ENCODE results near the gene FBXO3. TPM values are rescaled to one million over a fixed set of nuclear protein-coding genes. Genes with fewer than 3 reads are reported as not detected.
"Not testable (repeated sequence)": the region's sequence is repeated elsewhere in the genome, so short reads cannot be mapped to it uniquely, and the experiment has no call there.

Gene FBXO3
- total and polyA plus RNA-seq, 2 donors: 39.7 to 64.8 TPM

DNA sequence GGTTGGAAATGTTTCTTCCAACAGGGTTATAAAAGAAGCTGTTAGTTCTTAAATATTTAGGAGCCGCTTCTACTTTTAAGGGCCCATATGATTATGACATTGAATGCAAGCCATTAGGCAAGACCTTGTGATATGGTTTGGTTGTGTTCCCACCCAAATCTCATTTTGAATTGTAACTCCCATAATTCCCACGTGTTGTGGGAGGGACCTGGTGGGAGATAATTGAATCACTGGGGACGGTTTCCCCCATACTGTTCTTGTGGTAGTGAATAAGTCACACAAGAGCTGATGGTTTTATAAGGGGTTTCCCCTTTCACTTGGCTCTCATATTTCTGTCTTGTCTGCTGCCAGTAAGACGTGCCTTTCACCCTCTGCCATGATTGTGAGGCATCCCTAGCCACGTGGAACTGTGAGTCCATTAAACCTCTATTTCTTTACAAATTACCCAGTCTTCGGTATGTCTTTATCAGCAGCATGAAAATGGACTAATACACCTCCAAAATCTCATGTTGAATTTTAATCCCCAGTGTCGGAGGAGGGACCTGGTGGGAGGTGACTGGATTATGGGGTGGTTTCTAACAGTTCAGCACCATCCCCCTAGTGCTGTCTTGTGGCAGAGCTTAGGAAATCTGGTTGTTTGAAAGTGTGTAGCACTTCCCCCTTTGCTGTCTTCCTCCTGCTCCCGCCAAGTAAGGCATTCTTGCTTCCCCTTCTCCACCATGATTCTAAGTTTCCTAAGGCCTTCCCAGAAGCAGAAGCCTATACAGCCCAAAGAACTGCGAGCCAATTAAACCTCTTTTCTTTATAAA, 42.4 kb downstream of the FBXO3 start:
- WGBS: 70% methylated on average over 9 of the region's 9 CpGs
- no peak overlapping the region for H3K27ac ChIP-seq (ENCODE audit: low read depth)
- DNase-seq (ENCODE audit: extremely low spot score): no peak
- no peak overlapping the region for H3K4me3 ChIP-seq (ENCODE audit: low read depth, low read length)
- no peaks in the 10 kb centered on the region for H3K36me3 ChIP-seq (ENCODE audit: insufficient read depth)
- no peaks in the 10 kb centered on the region for H3K4me1 ChIP-seq (ENCODE audit: insufficient read depth)

DNA sequence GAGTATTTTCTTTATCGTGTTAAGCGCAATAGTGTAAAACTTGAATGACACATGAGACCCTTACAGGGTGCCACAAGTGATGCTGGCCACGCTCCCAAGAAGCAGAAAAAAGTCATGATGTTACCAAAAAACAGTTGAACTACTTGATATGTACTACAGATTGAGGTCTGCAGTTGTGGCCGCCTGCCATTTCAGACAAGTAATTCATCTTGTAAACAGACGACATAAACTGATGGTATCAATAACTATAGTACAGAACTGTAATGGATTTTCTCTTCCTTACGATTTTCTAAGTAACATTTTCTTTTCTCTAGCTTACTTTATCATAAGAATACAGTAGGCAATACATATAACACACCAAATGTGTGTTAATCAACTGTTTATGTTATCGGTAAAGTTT, 43.6 kb downstream of the FBXO3 start:
- WGBS: 72% methylated on average over 7 of the region's 7 CpGs
- no peak for DNase-seq (ENCODE audit: extremely low spot score)
- Histone ChIP-seq H3K36me3 (ENCODE audit: insufficient read depth) (no peaks in the 10 kb centered on the region), H3K27ac (ENCODE audit: low read depth) (no peak overlapping the region), H3K4me3 (ENCODE audit: low read depth, low read length) (no peak overlapping the region), H3K4me1 (ENCODE audit: insufficient read depth) (no peaks in the 10 kb centered on the region)

DNA sequence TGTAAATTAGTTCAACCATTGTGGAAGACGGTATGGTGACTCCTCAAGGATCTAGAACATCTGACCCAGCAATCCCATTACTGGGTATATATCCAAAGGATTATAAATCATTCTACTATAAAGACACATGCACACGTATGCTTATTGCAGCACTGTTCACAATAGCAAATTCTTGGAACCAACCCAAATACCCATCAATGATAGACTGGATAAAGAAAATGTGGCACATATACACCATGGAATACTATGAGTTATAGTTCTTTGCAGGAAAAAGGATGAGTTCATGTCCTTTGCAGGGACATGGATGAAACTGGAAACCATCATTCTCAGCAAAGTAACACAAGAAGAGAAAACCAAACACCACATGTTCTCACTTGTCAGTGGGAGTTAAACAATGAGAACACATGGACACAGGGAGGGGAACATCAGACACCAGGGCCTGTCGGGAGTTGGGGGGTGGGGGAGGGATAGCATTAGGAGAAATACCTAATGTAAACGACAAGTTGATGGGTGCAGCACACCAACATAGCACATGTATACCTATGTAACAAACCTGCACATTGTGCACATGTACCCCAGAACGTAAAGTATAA, 45.2 kb downstream of the FBXO3 start:
- not testable (repeated sequence) for H3K27ac ChIP-seq (ENCODE audit: low read depth); H3K4me3 ChIP-seq (ENCODE audit: low read depth, low read length); H3K36me3 ChIP-seq (ENCODE audit: insufficient read depth); H3K4me1 ChIP-seq (ENCODE audit: insufficient read depth); DNase-seq (ENCODE audit: extremely low spot score)
- WGBS: 65% methylated on average over 5 of the region's 5 CpGs

DNA sequence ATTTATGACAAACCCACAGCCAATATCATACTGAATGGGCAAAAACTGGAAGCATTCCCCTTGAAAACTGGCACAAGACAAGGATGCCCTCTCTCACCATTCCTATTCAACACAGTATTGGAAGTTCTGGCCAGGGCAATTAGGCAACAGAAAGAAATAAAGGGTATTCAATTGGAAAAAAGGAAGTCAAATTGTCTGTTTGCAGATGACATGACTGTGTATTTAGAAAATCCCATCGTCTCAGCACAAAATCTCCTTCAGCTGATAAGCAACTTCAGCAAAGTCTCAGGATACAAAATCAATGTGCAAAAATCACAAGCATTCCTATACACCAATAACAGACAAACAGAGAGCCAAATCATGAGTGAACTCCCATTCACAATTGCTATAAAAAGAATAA, 46.8 kb downstream of the FBXO3 start:
- not testable (repeated sequence) for H3K36me3 ChIP-seq (ENCODE audit: insufficient read depth); DNase-seq (ENCODE audit: extremely low spot score); H3K4me1 ChIP-seq (ENCODE audit: insufficient read depth); H3K27ac ChIP-seq (ENCODE audit: low read depth); H3K4me3 ChIP-seq (ENCODE audit: low read depth, low read length)
- 28% methylated on average over 1 of the region's 1 CpG for WGBS

DNA sequence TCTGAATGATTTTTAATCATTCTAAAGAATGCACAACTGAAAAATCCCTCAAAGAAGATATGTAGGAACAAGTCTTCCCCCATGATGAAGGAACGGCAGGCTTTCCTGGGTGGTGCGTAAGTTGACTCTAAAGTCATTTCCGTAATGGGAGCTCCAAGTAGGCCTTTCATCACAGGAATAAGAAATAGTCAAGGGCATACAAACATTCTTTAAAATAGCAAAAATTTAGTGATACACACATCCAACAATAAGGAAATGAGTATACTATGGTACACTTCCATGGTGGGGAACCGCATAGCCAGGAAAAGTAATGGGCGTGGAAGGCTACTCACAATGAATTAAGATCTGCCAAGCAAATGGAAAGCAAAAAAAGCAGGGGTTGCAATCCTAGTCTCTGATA, 48.8 kb downstream of the FBXO3 start:
- DNase-seq (ENCODE audit: extremely low spot score): no peak
- WGBS: 83% methylated on average over 5 of the region's 5 CpGs
- H3K36me3 ChIP-seq (ENCODE audit: insufficient read depth): no peaks in the 10 kb centered on the region
- H3K4me1 ChIP-seq (ENCODE audit: insufficient read depth): peaks cover 6% of the 10 kb centered on the region
- no peak overlapping the region for H3K27ac ChIP-seq (ENCODE audit: low read depth)
- no peak overlapping the region for H3K4me3 ChIP-seq (ENCODE audit: low read depth, low read length)

DNA sequence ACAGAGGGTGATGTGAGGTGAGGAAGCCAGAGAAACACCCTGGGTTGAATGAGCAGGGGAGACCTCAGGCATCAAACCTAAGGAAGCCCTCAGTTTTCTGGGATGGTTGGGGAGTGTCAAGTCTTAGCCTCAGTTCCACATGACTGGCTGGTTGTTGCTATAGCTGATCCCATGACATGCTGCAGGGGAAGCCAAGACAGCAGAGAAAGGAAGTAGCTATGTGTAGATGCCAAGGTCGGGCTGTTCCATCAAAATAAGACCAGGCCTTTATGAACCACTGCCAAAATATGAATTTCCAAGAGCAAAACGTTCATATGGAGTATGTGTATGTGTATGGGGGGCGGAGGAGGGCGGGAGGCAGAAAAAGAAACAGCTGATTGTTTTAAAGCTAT, 49.7 kb downstream of the FBXO3 start:
- Histone ChIP-seq H3K36me3 (ENCODE audit: insufficient read depth) (no peaks in the 10 kb centered on the region), H3K4me1 (ENCODE audit: insufficient read depth) (peaks cover 6% of the 10 kb centered on the region)

DNA sequence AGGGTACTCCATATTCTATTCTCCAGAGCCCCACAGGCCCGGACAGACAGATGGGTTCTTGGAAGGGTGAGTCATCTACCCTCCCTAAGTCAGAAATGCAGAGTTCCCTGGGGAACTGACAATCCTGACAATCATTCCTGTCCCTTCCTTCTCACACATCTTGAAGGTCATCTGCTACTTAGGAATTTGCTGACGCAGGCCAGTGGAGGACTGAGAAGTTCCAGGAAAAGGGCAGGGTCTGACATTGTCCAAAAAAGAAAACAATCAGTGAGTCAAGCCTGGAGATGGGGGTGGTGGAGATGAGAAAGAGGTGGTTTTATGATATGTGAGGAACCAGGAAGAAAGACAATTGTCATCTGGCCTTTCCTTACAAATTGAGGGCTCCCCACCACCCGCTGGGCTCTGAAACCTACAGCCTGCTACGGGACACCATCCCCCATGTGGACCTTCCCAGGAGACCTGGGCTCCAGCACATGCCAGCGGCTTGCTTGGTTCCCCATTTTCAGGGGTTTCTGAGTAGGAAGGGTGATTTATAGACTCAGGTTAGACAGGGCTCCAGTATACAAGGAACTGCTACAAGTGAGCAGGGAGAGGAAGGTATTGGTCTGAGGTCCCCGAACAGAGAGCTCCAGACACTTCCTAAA, 51.0 kb downstream of the FBXO3 start:
- H3K4me3 ChIP-seq (ENCODE audit: low read depth, low read length): no peak overlapping the region
- peaks cover 6% of the 10 kb centered on the region for H3K4me1 ChIP-seq (ENCODE audit: insufficient read depth)
- peak overlapping the region; percentile 12 for H3K27ac ChIP-seq (ENCODE audit: low read depth)
- 72% methylated on average over 6 of the region's 6 CpGs for WGBS
- no peak for DNase-seq (ENCODE audit: extremely low spot score)
- H3K36me3 ChIP-seq (ENCODE audit: insufficient read depth): no peaks in the 10 kb centered on the region

More for the DNA sequence above, 49.7 kb downstream of the FBXO3 start:
- no peak overlapping the region for H3K4me3 ChIP-seq (ENCODE audit: low read depth, low read length)
- no peak for DNase-seq (ENCODE audit: extremely low spot score)
- peak overlapping the region; percentile 11 for H3K27ac ChIP-seq (ENCODE audit: low read depth)
- 43% methylated on average over 4 of the region's 4 CpGs for WGBS

DNA sequence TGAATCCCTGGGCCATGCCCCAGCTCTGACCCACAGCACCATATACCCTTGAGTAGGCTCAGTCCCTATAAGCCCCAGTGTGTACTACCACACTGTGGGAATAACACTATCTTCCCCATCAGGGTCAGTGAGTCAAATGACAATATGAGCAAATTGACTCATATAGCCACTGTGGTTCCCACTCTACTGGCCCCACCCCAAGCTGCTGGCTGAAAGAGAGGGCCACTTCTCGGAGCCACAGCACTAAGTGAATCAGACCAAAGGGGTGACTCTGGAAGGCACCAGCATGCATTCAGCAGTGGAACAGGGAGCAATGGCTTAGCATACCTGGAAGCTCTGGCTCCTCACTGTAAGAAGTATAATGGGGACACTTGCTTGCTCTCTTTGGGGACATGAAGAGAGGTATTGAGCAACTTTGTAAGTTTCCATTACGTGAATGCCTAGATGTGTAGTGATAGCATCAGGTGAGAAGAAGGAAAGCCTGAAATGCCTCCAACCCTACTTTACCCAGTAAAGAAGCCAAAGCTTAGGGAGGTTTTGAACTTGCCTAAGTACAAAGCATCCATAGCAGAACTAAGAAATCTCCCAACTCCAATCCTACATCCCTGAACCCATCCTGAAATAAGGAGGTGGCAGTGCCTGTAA, 51.6 kb downstream of the FBXO3 start:
- Histone ChIP-seq H3K36me3 (ENCODE audit: insufficient read depth) (no peaks in the 10 kb centered on the region), H3K27ac (ENCODE audit: low read depth) (peak overlapping the region; percentile 12), H3K4me1 (ENCODE audit: insufficient read depth) (peaks cover 6% of the 10 kb centered on the region), H3K4me3 (ENCODE audit: low read depth, low read length) (no peak overlapping the region)
- WGBS: 80% methylated on average over 2 of the region's 2 CpGs
- DNase-seq (ENCODE audit: extremely low spot score): no peak

DNA sequence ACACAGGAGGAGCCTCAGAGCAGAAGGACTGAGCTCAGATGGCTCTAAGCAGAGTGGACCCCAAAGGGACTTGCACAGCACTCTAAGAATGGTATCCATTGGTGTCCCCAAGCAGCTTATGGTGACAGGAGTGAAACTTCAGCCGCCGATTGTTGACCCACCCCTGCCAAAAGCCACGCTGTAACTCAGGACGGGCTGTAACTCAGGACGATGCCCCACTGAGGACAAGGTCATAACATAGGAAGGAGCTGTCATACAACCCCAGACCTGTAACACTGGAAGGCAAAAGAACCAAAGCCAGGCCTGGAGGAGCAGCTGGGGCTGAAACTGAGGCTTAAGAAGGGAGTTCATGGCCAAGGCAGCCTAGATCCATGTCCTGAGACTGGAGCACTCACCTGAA, 52.3 kb downstream of the FBXO3 start:
- H3K4me3 ChIP-seq (ENCODE audit: low read depth, low read length): no peak overlapping the region
- 85% methylated on average over 5 of the region's 5 CpGs for WGBS
- DNase-seq (ENCODE audit: extremely low spot score): no peak
- peaks cover 6% of the 10 kb centered on the region for H3K4me1 ChIP-seq (ENCODE audit: insufficient read depth)
- no peaks in the 10 kb centered on the region for H3K36me3 ChIP-seq (ENCODE audit: insufficient read depth)
- H3K27ac ChIP-seq (ENCODE audit: low read depth): no peak overlapping the region

DNA sequence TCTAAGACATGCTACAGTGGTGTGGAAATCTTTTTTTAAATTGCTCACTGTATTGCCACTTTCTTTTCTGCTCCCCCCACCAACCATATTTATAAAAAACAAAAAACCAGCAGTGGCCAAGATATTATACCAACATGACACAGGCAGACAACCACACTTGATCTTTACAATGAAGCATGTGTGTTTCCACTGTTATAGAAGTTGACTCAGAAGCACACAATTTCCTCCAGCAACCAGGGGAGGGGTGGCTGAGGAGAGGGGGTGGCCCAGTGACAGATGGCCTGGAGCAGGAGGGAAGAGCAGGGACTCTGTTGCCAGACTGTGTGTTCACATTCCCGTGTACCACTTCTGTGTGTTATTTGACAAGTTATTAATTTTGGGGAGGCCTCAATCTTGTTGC, 52.9 kb downstream of the FBXO3 start:
- no peak for DNase-seq (ENCODE audit: extremely low spot score)
- Histone ChIP-seq H3K36me3 (ENCODE audit: insufficient read depth) (no peaks in the 10 kb centered on the region), H3K27ac (ENCODE audit: low read depth) (no peak overlapping the region), H3K4me3 (ENCODE audit: low read depth, low read length) (no peak overlapping the region), H3K4me1 (ENCODE audit: insufficient read depth) (peaks cover 6% of the 10 kb centered on the region)
- 15% methylated on average over 1 of the region's 1 CpG for WGBS

DNA sequence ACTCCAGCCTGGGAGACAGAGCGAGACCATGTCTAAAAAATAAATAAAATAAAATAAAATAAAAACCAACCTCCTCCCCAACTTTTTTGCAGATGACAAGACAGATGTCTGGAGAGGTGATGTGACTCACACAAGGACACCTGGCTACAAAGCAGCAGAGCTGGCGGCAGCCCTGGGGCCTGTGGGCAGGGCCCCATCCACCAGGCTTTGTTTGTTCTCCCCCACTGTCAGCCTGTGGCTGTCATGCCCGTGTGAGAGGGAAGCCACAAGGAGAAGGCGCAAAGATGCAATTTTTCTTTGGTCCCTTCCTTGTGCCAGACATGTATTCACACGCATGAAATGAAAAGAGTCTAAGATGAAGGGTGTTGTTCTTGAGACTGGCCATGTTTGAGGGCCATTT, 54.7 kb downstream of the FBXO3 start:
- H3K4me1 ChIP-seq (ENCODE audit: insufficient read depth): peaks cover 6% of the 10 kb centered on the region
- H3K36me3 ChIP-seq (ENCODE audit: insufficient read depth): no peaks in the 10 kb centered on the region
- 86% methylated on average over 5 of the region's 5 CpGs for WGBS
- no peak for DNase-seq (ENCODE audit: extremely low spot score)
- no peak overlapping the region for H3K4me3 ChIP-seq (ENCODE audit: low read depth, low read length)
- H3K27ac ChIP-seq (ENCODE audit: low read depth): no peak overlapping the region

DNA sequence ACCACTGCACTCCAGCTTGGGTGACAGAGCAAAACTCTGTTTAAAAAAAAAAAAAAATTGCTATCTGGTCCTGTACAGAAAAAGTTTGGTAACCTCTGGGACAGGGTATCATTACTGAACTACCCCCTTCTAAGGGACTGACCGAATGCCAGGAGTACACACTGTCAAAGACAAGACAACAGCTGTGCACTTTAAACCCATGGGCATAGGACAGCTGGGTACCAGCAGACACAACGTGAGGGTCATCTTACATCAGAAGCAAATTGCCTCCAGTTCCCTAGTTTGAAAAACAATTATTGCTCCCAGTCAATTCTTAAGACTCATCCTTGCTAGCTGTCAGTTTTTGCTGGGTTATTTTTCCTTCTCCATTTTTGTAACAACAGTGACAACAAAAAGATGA, 55.9 kb downstream of the FBXO3 start:
- H3K4me3 ChIP-seq (ENCODE audit: low read depth, low read length): no peak overlapping the region
- H3K27ac ChIP-seq (ENCODE audit: low read depth): no peak overlapping the region
- DNase-seq (ENCODE audit: extremely low spot score): no peak
- 83% methylated on average over 2 of the region's 2 CpGs for WGBS
- H3K4me1 ChIP-seq (ENCODE audit: insufficient read depth): peaks cover 5% of the 10 kb centered on the region
- no peaks in the 10 kb centered on the region for H3K36me3 ChIP-seq (ENCODE audit: insufficient read depth)

DNA sequence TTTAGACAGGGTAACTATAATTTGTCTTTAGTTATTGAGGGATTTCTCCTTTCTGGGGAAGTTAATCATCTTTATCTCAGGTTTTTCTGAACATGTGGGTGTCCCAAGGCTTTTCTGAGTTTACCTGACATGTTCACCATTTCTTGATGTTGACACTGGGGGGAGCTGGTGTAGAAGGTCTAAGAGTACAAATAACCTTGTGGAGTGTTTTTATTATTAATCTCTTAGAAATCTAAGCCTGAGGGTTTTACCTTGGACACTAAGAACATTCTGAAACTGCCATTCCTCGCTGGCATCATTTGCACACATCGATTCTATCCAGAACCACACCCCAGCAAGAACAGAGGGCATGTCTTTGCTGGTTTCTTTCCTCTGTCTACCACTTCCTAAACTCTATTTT, 58.1 kb downstream of the FBXO3 start:
- Histone ChIP-seq H3K4me3 (ENCODE audit: low read depth, low read length) (no peak overlapping the region), H3K36me3 (ENCODE audit: insufficient read depth) (no peaks in the 10 kb centered on the region), H3K27ac (ENCODE audit: low read depth) (no peak overlapping the region), H3K4me1 (ENCODE audit: insufficient read depth) (no peaks in the 10 kb centered on the region)
- DNase-seq (ENCODE audit: extremely low spot score): no peak
- 82% methylated on average over 2 of the region's 2 CpGs for WGBS
